NCI-H187 (cell line): ENCODE results near the gene EDN2.

Experiments used
- DNase-seq, 2 experiments: peaks; one replicate each; lab custom pipeline; 2025; lab: John Stamatoyannopoulos, UW

EDN2 gene

GRCh38 chr1:41484402-41485241, at the start of gene EDN2:
EDN2 (minus strand) TSS chr1:41484683; CDS start chr1:41484601, 82 bp downstream.
- DNase-seq, result no peak

GRCh38 chr1:41533731-41534080, 49.2 kb upstream of the EDN2 start:
- DNase-seq, result no peak

GRCh38 chr1:41533016-41533730, 48.7 kb upstream of the EDN2 start:
- no peak for DNase-seq

- no peak for DNase-seq
Observed at GRCh38 chr1:41532206-41532975, 47.9 kb upstream of the EDN2 start.

GRCh38 chr1:41530411-41530810, 45.9 kb upstream of the EDN2 start:
- no peak for DNase-seq

- DNase-seq, result no peak
Observed at GRCh38 chr1:41529621-41530395, 45.3 kb upstream of the EDN2 start.

- DNase-seq, result no peak
Observed at GRCh38 chr1:41528726-41529605, 44.5 kb upstream of the EDN2 start.

- no peak for DNase-seq
Observed at GRCh38 chr1:41528106-41528505, 43.6 kb upstream of the EDN2 start.

- DNase-seq, result no peak
Observed at GRCh38 chr1:41526956-41527561, 42.6 kb upstream of the EDN2 start.

GRCh38 chr1:41525891-41526587, 41.6 kb upstream of the EDN2 start:
- no peak for DNase-seq

GRCh38 chr1:41524676-41525675, 40.5 kb upstream of the EDN2 start:
- no peak for DNase-seq

- DNase-seq, result no peak
Observed at GRCh38 chr1:41523949-41524675, 39.6 kb upstream of the EDN2 start.

GRCh38 chr1:41523071-41523470, 38.6 kb upstream of the EDN2 start:
- DNase-seq, result no peak

GRCh38 chr1:41521766-41522165, 37.3 kb upstream of the EDN2 start:
- no peak for DNase-seq

GRCh38 chr1:41520951-41521752, 36.7 kb upstream of the EDN2 start:
- DNase-seq, result no peak

GRCh38 chr1:41519667-41520066, 35.2 kb upstream of the EDN2 start:
- no peak for DNase-seq

- no peak for DNase-seq
Observed at GRCh38 chr1:41518471-41518870, 34.0 kb upstream of the EDN2 start.
